HUES64 (cell line): ENCODE measurements around the gene CHRNB4.

Experiments
- H3K27ac ChIP-seq: 2 replicates; pipeline ENCODE4 v1.7.0; 2013; ENCODE audit warnings: low read depth, low read length, inconsistent platforms
- H3K27me3 ChIP-seq: 2 replicates; pipeline ENCODE4 v1.6.1; 2013; ENCODE audit warnings: mild to moderate bottlenecking, low read length; ENCODE audit not compliant: insufficient read depth
- H3K36me3 ChIP-seq: 2 replicates; pipeline ENCODE4 v1.6.1; 2013; ENCODE audit warnings: mild to moderate bottlenecking, low read length; ENCODE audit not compliant: insufficient read depth
- H3K4me1 ChIP-seq: 2 replicates; pipeline ENCODE4 v1.6.1; 2013; ENCODE audit warnings: mild to moderate bottlenecking, low read length, moderate library complexity; ENCODE audit not compliant: insufficient read depth
- H3K4me3 ChIP-seq: 2 replicates; pipeline ENCODE4 v1.5.1; 2013; ENCODE audit warnings: mild to moderate bottlenecking, low read length, moderate library complexity
- H3K9ac ChIP-seq: 2 replicates; pipeline ENCODE4 v1.6.1; 2013; ENCODE audit warnings: mild to moderate bottlenecking, low read depth, low read length
- H3K9me3 ChIP-seq: 2 replicates; pipeline ENCODE4 v1.6.1; 2013; ENCODE audit warnings: low read depth, low read length; ENCODE audit not compliant: insufficient read depth
- WGBS: fragments of 150-250, 120-280 bp; methylation state at CpG from one replicate; pipeline ENCODE4 v1.1.7; 2013; ENCODE audit warnings: missing lambda C conversion rate; 5-methylcytosine and 5-hydroxymethylcytosine counted together

CHRNB4 gene

DNA sequence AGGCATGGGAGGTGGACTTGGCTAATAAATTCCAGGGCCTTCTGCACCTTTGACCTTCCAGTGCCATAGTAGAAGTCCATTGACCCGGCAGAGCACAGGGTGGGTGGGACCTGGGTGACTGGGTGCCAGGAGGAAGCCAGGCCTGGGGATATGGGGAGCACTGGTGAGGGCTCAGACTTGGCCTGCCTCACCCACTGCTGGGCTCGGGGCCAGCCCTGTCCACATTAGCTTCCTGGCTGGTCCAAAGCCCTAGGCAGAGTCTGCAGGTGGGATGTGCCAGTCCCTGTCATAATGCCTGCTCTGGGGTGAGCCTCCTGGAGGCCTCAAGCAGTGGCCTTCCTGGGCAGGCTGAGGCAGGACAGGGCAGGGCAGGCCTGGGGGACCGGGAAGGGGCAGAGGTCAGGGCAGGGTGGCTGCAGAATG is 38.1 kb upstream of the CHRNB4 start:
- Histone ChIP-seq H3K4me3 (no peak overlapping the region), H3K4me1 (peaks cover 20% of the 10 kb centered on the region; the same call in 1 of the 2 replicates), H3K36me3 (no peaks in the 10 kb centered on the region), H3K27ac (no peak overlapping the region), H3K9ac (no peak overlapping the region), H3K27me3 (0 out of 2 replicates have a peak, but pooled peaks cover 3% of the 10 kb centered on the region), H3K9me3 (no peaks in the 10 kb centered on the region)
- WGBS, result 93% methylated on average over 3 of the region's 3 CpGs

DNA sequence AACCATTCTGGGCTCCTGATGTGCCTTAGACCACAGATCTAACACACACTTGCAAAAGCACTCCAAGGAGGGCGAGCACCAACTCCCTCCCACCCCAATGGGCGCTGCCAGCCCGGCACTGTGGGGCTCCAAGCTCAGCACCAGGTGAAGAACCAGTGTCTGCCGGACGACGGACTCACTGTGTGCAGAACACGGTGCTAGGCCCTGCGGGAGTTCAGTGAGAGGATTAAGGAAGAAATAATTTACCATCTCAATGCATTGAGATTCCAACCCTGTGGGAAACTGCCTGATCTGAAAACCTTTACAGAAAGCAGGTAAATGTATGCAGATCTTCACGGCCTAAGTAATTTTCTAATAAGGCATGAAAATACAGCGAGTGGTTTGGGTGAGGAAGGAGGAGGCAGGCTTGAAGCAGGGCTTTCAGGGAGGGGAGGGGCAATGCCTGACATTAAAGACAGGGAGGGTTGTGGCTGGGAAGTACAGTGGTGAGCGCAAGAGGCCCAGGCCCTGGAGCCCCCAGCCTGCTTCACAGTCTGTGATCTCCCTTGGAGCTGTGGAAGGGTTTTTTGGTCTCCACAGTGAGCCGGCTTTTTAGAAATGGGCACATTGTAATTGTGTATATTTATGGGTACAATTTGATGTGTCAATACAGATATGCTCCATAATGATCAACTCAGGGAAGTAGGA is 35.6 kb upstream of the CHRNB4 start:
- Histone ChIP-seq H3K9me3 (no peaks in the 10 kb centered on the region), H3K9ac (no peak overlapping the region), H3K4me1 (peaks cover 27% of the 10 kb centered on the region), H3K27ac (no peak overlapping the region), H3K27me3 (peaks cover 9% of the 10 kb centered on the region), H3K36me3 (no peaks in the 10 kb centered on the region), H3K4me3 (no peak overlapping the region)
- 53% methylated on average over 12 of the region's 12 CpGs for WGBS

DNA sequence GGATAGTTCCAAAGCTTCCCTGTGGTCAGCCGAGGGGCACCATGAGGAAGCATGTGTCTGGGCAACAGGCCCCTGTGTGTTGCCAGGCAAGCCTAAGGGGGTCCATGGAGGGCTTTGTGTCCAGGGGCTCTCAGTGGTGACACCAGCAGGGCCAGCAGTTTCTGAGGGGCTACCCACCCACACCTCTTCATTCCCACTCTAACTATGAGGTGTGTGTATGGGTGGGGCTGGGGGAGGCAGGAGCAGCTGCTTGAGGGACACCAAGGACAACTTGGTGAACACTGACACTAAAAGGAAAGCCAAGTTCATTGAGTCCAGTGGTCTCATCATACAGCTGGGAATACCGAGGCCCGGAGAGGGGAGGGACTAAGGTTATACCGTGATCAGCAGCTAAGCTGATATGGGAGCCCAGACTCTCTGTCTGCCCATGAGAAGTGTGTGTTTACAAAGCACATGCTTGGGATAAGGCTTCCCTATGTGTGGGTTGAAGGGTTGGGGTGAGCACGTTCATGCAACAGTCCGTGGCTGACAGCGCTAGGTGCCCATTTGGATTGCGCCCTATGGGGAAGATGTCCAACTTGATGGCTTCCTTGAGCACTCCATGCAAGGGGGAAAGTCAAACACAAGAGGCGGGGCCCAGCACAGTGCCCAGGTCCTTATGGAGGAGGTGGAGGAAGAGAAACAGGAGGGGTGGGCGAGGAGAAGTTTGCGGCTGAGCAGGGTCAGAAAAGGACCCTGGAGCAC is 34.8 kb upstream of the CHRNB4 start:
- Histone ChIP-seq H3K4me1 (peaks cover 28% of the 10 kb centered on the region), H3K9ac (no peak overlapping the region), H3K27me3 (peaks cover 9% of the 10 kb centered on the region), H3K4me3 (no peak overlapping the region), H3K36me3 (no peaks in the 10 kb centered on the region), H3K9me3 (no peaks in the 10 kb centered on the region), H3K27ac (no peak overlapping the region)
- WGBS, result 92% methylated on average over 11 of the region's 11 CpGs

DNA sequence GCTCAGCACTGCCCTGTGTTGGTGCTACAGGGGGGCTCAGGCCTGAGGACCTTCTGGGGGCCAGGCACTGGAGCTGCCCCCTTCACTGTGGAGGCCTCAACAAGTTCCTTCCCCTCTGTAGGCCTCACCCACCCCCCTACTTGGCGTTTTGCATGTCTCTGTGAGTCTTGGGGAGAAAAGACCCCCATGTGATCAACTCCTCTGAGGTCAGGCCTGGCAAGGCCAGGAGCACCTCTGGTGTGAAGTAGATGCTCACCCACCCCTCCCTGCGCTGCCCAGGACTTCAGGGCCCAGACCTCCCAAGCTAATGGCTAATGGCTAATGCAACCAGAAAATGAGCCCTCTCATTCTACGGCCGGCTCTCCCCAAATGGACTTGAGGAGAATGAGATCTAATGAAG is 34.2 kb upstream of the CHRNB4 start:
- Histone ChIP-seq H3K36me3 (no peaks in the 10 kb centered on the region), H3K27ac (no peak overlapping the region), H3K9me3 (no peaks in the 10 kb centered on the region), H3K4me1 (peaks cover 28% of the 10 kb centered on the region), H3K4me3 (no peak overlapping the region), H3K9ac (no peak overlapping the region), H3K27me3 (peaks cover 9% of the 10 kb centered on the region)
- 87% methylated on average over 4 of the region's 4 CpGs for WGBS

DNA sequence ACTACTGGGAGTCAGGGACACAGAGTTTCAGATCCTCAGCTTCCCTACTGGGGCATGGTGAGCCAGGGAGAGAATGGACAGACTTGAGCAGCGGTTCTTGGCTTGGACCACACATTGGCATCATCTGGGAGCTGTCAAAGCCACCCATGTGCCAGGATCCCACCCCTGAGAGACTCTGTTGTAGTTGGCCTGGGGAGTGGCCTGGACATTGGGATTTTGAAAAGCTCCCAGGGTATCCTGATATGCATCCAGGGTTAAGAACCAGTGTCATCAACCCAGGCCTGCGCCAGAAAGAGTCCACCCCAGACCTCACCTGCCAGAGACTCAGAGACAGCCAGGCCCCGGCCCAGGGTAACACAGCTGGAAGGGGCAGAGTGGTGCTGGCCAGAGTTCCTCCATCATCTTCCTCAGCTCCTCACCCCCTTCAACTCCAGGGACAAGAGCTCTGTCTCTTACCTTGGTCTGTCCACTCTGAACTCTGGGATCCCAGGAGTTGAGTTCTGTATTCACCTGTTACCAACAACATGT is 33.0 kb upstream of the CHRNB4 start:
- Histone ChIP-seq H3K4me3 (no peak overlapping the region), H3K27ac (no peak overlapping the region), H3K27me3 (peaks cover 9% of the 10 kb centered on the region), H3K9ac (no peak overlapping the region), H3K36me3 (no peaks in the 10 kb centered on the region), H3K4me1 (peaks cover 28% of the 10 kb centered on the region), H3K9me3 (no peaks in the 10 kb centered on the region)
- 95% methylated on average over 3 of the region's 3 CpGs for WGBS

DNA sequence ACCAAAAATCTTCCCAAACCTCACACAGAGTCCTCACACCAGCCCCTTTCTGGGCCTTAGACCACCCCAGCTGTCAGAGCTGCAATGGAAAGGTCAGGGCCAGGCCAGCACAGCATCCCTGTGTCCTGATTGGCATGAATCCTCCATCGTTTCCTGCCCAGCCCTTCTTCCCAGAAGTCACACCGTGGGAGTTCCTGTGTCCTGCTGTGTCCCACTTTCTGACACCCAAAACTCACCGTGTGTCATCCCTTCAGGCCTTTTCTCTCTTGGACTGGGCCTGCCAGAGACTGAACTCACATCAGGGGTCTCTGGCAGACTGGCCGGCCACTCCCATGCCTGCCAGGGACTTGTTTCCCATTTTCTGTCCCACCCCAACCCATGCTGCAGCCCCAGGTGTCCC is 32.5 kb upstream of the CHRNB4 start:
- no peak overlapping the region for H3K27ac ChIP-seq

DNA sequence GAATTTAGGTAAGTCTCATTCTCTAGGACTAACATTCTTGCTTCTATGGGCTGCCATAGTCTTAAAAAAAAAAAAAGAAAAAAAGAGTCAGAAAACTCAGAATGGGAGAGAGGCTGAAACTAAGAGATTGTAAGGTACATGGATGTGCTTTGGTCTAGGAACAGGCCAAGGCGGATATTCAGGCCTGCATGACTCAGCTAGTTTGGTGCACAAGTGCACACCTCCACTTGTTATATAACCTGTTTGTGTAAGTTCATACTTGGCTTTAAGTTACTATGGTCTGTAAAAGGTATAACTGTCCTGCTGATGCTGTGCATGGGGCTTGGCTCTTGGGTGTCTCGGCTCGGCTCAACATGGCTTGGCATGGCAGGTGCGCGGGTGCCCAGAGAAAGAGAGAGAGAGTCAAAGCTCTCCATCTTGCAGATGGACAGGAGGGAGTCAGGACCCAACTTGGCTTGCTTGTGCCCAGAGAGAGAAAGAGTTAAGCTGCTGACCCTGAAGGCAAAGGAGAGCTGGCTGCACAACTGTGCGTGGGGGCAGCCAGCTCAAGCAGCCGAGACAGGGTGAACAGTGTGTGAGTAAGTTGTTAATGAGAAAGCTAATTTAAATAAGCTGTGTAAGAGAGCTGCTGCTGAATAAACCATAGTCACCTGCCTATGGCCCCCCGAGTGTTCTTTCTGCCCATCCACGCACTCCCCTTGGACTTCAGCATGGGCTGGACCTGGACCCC is 31.4 kb upstream of the CHRNB4 start:
- peaks cover 14% of the 10 kb centered on the region for H3K27me3 ChIP-seq
- H3K9ac ChIP-seq, result no peak overlapping the region
- 90% methylated on average over 9 of the region's 9 CpGs for WGBS
- H3K9me3 ChIP-seq, result no peaks in the 10 kb centered on the region
- H3K4me1 ChIP-seq, result peaks cover 28% of the 10 kb centered on the region
- no peaks in the 10 kb centered on the region for H3K36me3 ChIP-seq
- no peak overlapping the region for H3K4me3 ChIP-seq
- H3K27ac ChIP-seq, result no peak overlapping the region

More for the DNA sequence above, 32.5 kb upstream of the CHRNB4 start:
- H3K4me1 ChIP-seq, result peaks cover 28% of the 10 kb centered on the region
- WGBS, result 50% methylated on average over 4 of the region's 4 CpGs
- H3K4me3 ChIP-seq, result no peak overlapping the region
- H3K9ac ChIP-seq, result no peak overlapping the region
- peaks cover 9% of the 10 kb centered on the region for H3K27me3 ChIP-seq
- H3K9me3 ChIP-seq, result no peaks in the 10 kb centered on the region
- no peaks in the 10 kb centered on the region for H3K36me3 ChIP-seq

DNA sequence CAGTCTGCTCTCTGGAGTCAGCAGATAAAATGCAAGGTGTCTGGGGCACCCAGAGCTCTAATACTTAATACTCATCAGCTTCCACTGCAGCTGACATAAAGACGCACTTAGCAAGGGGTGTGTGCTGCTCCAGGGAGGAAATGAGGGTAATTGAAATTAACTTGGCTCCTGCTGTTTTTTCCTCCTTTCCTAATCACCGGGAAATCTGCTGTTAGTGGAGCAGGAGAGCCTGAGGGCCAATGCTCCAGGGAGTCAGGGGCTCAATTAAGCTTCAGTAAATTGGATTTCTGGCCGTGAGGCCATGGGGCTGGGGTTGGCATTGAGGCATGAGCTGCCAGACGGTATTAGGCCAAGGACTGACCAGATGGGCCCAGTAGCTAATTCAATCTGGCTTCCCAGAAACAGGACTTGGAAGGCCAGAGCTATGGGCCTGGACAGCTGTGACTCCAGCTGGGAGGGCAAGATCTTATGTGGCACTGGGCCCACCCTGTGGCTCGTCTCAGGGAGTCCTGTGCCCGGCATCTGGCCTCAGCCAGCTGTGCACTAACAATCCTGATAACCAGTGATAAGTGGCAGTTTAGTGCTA is 30.7 kb upstream of the CHRNB4 start:
- Histone ChIP-seq H3K9ac (no peak overlapping the region), H3K9me3 (no peaks in the 10 kb centered on the region), H3K4me3 (no peak overlapping the region), H3K4me1 (peaks cover 28% of the 10 kb centered on the region), H3K36me3 (no peaks in the 10 kb centered on the region), H3K27ac (no peak overlapping the region), H3K27me3 (peaks cover 17% of the 10 kb centered on the region)
- WGBS, result 16% methylated on average over 6 of the region's 6 CpGs

DNA sequence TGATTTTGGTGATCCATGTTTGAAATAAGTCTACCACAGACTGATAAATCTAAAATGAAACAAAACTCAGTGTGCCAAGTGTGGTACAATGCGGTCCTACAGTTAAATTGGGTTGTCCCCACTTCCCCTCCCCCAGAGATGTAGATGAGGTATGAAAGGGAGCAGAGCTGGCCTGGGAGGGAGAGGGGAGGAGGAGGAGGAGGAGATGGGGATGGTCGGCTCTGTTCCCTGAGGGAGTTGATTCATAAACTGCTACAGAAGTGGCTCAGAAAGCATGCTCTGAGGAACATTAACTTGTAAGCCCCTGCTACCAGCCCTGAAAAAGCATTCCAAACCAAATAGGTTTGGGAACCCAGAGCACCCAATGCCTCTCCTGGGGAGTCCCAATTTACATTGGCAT is 28.0 kb upstream of the CHRNB4 start:
- 50% methylated on average over 2 of the region's 2 CpGs for WGBS
- Histone ChIP-seq H3K27ac (no peak overlapping the region), H3K9ac (no peak overlapping the region), H3K36me3 (no peaks in the 10 kb centered on the region), H3K27me3 (peaks cover 21% of the 10 kb centered on the region), H3K4me3 (no peak overlapping the region), H3K9me3 (no peaks in the 10 kb centered on the region), H3K4me1 (peaks cover 23% of the 10 kb centered on the region)

DNA sequence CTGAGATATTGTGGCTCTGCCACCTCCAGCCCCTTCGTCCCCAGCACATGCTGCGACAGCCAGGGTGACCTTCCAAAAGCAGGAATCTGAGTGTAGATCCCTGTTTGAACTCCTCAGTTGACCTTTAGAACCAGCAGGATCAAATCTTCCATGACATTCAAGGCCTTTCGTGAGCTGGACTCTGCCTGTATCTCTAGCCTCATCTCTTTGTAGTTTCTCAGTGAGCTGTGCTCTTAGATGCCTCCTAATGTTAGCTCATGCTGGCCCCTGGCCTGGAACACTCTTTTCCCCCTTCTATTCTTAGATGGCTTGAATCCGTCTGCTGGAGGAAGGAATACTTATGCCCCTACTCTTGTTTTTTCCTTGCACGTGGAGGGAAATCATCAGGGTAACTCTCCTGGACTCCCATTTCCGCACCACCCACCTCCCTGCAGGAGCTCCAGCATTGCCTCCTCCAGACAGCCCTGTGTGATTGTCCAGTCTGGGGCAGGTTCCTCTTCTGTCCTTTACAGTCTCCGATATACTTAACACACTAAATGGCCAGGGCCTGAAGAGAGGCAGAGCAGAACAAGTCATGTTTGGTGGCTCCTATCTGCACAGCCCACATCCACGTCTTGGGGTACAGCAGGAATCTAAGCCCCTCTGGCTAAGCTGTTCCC is 26.7 kb upstream of the CHRNB4 start:
- WGBS, result 91% methylated on average over 8 of the region's 8 CpGs
- no peak overlapping the region for H3K4me3 ChIP-seq
- no peak overlapping the region for H3K9ac ChIP-seq
- peaks cover 19% of the 10 kb centered on the region for H3K27me3 ChIP-seq
- no peaks in the 10 kb centered on the region for H3K9me3 ChIP-seq
- no peak overlapping the region for H3K27ac ChIP-seq
- H3K4me1 ChIP-seq, result peaks cover 17% of the 10 kb centered on the region
- H3K36me3 ChIP-seq, result no peaks in the 10 kb centered on the region
